Esophagus squamous epithelium (tissue), 4 donors: ENCODE data around the gene BCL2L11.

Experiments used
- CTCF ChIP-seq, 6 experiments: fragments of 450-650 bp in 4 of 6; fragments of 200-600 bp in 2 of 6; sonication (generic) in 2 of 6; IDR thresholded peaks; one replicate each; pipeline ENCODE4 v1.5.1; 2016 to 2019; ENCODE audit warnings: antibody characterized with exemption in 6 of 6, mild to moderate bottlenecking in 4 of 6, moderate library complexity in 4 of 6
- POLR2A ChIP-seq, 4 donors: fragments of 450-650 bp; IDR thresholded peaks; one replicate each; pipeline ENCODE4 v1.6.1; 2017; ENCODE audit warnings: antibody characterized with exemption in 4 of 4, mild to moderate bottlenecking in 4 of 4, moderate library complexity in 3 of 4

- TF ChIP-seq CTCF (IDR thresholded peaks at IDR 0.05) (no peak), POLR2A (IDR thresholded peaks at IDR 0.05) (no peak)
These were observed 89.3 kb downstream of the BCL2L11 start for GRCh38 chr2:111210036-111210435.
